D341Med (cell line): ENCODE data around the gene HOXA13.
A peak's percentile ranks its signal among the peaks of the same experiment; 100 is the strongest.

Experiments
- DNase-seq: peaks from one replicate; pipeline ENCODE4 v3.0.0; 2012; ENCODE audit warnings: low spot score

Gene HOXA13

DNA sequence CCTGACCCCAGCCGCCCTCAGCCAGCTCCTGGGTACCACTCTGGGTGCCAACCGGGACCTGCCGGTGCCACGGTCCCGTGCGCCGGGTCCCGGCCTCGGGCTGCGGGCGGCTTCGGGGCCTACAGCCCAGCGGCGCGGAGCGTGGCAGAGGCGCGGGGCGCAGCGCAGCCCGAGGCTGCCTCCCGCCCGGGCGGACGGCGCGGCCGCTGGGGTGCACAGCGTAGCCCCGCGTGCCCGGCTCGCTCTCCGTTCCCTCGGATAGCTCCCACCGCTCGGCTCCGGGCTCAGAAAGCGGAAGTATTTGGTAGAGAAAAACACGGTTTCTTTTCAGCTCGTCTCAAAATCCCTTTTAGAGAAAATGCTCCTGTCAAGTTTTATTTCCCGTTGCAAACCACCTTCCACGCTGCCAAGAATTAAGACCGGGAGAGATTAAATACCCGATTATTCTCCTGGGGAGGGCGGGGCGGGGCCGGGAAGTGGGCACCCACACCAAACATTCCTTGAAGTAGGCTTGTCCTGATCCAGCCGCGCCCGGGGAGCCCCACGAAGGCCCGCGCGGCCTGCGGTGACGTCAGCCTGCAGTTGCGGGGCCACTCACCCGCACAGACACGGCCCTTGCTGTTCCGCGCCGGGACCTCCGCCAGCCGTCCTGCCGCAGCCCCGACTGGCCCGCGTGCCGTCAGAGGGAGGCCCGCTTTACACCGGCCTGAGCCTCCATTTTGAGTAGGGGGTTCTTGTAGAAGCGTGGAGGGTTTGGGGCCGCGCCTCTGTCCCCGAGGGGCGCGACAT is 7.2 kb downstream of the HOXA13 start:
- DNase-seq = peak; percentile 62

DNA sequence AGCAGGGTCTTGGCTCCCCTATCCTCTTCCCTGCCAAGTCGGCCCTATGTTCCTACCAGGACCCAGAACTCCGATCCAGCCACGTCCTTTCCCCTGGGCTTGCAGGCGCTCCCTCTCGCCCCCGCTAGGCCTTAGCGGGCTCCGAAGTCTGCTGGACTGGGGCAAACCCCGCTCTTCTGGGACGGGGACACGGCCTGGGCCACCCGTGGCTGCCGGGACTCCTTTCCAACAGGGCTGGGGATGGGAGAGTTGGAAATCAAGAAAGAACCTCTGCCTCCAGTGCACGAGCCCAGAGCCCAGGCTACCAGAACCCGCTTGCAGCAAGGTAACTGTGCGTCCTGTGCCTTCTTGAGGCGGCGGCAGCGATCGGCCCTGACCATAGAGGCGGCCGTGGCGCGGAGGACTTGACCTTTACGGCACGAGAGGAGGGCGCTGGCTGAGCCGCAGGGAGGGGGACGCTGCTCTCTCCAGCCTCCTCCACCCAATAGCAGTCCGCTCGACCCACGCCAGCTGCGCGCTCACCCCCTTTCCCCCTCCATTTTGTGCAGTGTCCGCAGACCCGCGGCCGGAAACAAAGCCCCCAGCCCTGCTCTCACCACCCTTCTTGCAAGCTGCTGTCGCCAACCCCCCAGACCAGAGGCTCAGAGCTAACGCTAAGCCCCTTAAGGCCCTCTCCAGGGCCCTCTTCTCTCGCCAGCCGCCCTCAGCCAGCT is 7.9 kb downstream of the HOXA13 start:
- no peak for DNase-seq

DNA sequence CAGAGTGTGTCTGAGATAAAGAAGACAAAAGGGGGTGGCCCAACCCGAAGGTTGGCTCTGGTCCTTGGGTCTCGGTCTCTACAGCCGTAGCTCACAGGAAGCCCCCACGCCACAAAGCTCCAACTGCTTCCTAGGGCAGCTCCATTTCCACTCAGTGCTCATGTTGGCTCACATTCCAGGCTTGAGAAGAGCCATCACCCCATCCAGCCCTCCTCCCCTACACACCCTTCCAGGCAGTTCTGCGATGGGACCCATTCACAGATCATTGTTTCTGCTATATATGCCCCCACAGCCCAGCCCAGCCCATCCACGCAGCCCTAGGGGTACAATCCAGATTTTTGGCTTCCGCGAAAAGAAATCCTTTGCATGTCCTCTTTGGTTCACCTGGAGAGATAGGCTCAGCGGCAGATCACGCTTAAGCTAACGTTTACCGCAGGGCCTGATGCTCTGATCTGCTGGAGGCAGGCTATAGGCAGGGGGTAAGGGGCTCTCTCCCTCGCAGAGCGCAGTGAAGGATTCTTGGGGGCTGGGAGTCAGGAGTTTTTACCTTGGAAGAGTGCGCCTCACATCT is 8.6 kb downstream of the HOXA13 start:
- DNase-seq = no peak

DNA sequence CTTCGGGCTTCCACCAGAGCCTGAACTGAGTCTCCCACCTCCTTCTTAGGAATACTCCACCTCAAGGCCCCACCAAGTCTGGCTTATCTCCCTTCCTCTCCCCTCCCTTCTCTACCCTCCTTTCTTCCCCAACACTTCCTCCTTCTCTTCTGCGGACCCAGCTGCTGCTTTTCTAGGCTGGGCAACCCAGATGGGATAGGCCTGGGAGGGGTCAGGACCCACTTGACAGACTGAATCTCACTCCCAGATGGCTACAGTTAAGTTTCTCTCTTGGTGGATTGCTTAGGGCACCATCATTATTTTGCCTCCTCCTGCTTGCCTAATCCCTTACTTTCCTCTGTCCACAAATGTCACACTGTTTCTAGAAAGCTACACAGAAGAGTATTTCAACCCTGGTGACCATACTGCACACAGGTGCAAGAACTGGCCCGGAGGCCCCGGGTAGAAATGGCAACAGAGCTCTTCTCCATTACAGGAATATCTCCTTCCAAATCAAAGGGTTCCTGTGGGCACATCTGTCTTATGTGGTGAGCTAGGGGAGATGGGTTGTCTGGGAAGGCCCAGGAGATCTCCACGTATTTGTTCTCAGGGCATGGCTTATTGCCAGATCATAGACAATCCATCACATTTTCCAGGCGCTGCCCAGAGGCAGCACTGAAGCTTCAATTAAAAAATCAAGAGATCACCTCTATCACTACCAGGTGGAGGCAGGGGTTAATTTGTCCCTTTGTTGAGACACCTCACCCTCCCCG is 9.7 kb downstream of the HOXA13 start:
- no peak for DNase-seq

DNA sequence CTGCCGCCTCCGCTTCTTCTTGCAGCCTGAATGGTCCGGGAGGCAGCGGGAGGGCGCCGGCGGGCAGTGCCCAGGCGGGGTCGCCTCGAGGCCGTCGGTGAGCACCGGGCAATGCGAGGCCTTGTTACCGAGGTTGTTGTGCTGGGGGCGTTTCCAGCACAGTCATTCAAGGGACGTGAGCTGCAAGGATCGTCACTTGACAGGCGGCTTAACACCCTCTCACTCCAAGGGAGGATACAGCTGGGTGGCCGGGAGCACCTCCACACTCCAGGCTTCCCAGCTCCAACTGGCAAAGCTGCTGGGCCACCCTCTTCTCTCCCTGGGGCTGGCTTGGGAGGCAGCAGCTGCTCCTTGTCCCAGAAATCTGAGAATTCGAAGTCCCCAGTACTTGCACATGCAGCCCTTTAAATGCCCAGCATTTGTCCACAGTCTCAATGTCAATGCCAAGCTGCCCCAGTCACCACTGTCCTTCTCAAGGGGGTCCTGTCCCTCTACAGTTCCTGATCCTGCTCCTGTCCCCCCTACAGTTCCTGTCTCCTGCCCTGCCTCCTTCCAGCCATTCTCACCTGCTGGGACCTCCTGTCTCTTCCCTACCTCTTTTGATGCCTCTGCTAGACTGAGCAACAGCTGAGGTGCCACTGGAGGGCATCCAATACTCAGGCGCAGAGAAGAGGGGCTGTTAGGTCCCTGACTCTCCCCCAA is 10.4 kb downstream of the HOXA13 start:
- no peak for DNase-seq

DNA sequence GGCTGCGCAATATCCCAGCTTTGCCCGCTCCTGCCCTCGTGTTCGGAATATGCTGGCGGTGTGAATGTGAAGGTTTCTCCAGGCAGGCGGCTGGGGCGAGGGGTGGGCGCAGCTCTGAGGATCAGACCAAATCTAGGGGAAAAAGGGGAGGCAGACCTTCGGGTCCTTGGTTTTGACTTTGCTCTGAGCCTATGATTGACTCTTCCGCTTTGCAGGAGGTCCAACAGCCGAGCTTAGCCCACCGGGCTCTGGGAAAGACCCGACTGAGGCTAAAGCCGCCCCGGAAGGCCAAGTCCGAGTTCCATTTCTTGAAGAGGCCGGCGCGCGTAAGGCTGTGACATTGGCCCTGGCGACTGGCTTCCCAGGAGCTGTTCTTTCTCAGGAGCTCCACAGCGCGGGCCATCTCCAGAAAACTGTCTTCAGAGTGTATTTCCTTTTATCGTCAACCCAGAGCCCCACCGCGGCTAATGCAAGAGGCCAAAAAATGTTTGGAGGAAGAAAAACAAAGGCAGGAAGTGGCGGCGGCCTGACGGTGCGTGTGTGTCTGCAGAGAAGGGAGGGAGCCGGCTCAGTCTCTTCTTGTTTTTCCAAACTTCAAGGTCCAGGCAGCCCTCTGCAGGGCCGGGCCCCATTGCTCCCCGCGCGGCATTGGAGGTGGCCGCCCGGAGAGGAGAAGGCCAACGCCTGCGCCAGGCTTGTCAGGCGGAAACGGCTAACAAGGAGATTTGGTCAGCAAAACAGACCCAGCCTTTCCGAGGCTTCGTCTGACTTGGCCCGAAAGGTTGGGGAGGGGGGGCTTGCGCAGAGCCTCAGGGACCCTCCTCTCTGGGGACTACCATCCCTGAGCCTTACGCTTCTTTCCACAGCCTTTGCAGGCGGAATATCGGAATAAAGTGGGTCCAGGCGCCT is 11.3 kb downstream of the HOXA13 start:
- no peak for DNase-seq

DNA sequence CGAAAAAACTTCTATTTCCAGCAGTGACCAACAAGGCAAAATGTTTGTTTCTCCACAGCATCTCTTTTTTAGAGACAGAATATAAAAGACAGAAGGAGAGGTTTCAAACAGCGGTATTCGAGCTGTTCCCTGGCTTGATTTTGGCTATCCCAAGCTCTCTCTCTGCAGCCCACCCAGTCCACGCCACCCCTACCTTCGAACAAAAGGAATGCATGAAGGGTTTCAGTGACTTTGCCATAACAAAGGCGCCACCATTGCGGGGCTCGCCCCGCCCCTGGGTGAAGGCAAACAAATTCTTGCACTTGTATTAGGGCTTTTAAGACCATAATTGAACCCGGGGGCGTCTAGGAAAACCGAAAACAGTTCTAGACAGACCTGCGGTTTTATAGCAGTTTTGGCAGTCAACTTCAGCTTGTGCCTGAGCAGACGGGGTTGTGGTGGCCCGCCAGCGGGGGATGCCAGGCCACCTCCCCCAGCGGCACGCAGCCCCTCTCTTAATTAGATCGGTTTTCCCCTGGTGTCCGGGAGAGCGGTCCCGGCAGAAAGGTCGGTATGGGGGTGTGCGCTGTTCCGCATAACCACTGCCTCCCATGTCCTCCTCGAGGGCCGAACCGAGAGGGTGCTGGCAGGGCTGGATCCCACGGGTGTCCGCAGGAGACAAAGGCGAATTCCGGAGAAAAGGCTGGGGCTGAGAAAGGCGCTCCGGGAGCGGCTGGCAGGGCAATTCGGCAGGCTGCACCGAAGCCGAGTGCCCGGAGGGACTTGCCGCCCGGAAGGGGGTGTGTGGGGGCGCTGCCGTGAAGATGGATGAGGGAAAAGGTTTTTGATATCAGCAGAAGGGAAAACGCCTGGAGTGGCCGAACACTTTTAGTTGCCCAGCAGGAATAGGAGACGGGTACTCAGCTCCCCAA is 12.2 kb downstream of the HOXA13 start:
- DNase-seq = no peak

DNA sequence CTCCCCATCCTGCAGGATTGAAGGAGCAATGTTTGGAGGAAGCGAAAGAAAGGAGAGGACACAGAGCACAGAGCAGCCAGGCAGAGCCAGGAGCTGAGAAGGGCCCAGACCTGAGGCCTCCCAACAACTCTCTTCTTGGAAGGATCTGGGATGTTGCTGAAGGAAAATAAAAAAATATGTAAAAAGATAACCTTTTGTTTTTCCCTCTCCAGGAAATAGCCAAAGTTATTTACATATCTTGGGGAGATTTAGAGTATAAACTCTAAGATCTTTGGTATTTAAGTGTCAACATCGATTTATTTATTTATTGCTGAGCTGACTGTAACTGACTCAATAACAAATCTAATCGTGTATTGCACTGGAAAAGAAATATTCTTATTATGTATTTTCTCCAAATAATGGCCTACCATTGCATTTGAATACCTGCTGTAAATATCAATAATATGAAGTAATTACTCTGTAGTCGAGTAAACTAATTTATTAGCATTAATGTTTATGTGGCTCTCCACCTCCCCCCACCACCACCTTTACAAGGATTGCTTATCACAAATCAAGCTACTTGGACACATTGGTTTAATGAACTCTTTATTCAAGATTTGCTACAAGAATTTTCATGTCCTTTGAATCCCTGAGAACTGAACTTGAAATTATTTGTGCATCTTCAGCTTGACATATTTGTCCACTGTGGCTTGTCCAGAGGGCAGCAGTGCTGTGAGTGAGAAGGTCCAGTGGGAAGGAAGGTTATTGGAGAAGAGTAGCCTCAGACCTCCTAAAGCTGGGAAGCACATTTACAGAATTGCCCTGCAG is 13.0 kb downstream of the HOXA13 start:
- DNase-seq = no peak

DNA sequence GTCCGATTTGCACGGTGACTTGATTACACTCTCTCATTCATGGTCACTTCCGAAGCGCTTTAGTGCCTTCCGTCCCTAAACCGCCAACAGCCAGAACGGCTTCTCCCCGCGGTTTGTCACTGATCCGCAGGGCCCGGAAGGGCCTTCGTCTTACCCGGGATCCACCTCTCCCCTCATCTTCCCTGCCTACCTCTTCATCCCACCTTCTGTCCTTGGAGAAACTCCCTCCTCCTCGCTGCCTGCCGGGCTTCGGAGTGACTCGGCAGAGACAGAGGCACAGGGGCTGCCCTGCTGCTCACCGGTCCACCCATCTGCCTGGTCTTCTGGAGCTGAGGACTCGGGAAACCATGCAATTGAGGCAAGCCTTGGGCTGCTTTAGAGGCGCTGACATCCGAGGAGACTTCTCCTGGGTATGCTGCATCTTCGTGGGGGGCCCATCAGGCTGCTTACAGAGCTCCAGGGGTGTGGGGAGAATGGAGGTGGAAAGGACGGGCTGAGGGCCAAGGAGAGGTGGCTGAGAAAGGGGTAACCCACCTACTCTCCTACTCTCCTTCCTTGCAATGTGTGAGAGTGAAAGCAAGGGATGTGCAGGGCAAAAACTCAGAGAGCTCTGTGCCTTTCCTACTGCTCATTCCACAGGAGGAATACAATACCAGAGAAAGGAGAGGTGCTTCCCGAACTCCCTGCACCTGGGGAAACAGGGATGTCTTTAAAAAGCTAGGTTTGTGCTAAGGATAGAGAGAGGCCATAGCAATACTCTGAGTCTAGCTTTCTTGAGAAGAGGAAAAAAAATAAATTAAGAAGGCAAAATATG is 13.8 kb downstream of the HOXA13 start:
- no peak for DNase-seq

DNA sequence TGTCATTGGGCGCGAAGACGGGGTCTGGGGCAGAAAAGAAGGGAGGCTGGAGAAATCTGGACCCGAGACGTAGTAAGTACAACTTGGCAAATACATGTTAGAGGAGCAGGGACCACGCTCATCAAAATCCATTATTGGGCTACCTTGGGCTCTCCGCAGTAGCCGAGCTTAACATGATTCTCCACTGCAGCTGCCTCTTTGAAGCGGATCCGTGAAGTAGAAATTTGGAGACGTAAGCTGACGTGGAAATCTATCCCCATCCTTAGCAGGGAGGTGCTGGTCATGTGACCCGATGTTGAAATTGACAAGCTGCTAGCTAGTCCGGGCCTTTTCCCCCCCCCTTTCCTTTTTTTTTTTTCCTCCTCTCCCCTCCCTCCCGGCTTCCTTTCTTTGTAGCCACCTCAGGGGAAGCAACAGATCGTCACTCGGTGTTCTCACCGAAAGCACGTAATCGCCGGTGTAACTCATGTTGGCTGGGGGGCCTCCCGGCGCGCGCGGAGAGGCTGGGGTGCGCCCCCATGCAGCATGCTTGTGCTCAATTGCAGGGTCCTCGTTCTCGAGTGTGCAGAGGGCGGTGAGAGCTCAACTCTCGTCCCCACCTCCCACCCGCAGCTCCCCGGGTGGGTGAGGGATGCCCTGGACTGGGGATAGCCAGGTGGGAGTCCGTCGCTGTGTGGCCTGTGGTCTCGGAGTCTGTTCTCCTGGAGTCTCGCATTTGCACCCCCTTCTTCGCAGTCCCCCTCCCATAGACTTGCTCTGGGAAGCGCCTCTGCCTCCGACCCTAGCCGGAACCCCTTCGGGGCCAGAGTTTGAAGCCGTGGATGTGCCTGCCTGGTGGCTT is 14.7 kb downstream of the HOXA13 start, which contains the start of gene HOXA11:
Gene HOXA11 (minus strand): TSS at position 220 of the 841 bp plus-strand sequence. CDS start 88 bp downstream, at position 132.
- no peak for DNase-seq

DNA sequence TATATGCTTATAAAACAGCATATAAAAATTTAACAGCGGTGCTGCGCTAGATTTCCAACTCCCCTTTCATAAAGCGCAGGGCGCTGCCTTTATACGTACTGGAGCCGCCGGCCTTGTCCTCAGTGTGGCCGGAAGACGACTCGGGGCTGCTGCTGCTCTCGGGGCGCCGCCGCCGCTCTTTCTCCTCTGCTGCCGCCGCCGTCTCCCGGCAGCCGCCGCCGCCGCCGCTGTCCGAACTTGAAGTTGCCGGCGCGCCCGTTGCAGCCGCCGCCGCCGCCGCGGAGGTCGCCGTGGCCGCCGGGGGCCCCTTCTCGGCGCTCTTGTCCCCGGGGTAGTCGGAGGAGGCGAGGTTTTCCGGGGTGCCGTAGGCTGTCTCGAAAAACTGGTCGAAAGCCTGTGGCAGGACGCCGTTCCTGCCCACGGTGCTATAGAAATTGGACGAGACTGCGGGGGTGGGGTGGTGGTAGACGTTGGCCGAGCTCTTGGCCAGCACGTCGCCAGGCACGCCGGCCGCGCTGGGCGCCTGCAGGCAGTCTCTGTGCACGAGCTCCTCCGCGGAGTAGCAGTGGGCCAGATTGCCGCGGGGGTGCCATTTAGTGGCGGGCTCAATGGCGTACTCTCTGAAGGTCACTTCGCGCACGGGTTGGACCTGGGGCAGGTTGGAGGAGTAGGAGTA is 15.4 kb downstream of the HOXA13 start:
- no peak for DNase-seq

DNA sequence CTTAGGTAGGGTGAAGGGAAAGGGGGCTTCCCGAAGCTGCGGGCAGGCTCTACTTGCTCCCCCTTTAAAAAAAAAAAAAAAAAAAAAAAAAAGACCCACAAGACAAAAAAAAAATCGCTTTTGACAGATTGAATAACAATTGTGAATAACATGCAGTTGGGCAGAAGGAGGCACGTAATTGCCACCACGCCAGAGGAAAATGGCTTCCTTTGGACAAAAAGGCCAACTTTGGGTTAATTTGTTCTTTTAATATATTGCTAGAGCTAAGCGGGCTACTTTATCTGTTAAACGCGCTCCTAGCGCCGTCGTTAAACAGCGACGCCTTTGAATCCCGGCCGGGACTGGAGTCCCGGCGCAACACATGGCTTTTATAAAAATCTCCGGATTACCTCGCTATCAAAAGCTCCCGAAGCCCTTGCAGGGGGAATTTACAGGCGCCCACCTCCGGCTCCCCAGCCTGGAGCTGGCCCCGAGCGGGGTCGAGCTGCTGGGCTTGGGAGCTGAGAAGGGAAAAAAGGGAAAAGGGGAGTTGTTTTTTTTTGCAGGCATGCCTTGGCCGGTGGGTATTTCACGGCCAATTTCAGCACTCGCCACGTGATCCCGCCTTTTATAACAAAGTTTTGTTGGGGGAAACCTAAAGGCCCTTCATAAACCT is 16.1 kb downstream of the HOXA13 start:
- DNase-seq = peak; percentile 65

DNA sequence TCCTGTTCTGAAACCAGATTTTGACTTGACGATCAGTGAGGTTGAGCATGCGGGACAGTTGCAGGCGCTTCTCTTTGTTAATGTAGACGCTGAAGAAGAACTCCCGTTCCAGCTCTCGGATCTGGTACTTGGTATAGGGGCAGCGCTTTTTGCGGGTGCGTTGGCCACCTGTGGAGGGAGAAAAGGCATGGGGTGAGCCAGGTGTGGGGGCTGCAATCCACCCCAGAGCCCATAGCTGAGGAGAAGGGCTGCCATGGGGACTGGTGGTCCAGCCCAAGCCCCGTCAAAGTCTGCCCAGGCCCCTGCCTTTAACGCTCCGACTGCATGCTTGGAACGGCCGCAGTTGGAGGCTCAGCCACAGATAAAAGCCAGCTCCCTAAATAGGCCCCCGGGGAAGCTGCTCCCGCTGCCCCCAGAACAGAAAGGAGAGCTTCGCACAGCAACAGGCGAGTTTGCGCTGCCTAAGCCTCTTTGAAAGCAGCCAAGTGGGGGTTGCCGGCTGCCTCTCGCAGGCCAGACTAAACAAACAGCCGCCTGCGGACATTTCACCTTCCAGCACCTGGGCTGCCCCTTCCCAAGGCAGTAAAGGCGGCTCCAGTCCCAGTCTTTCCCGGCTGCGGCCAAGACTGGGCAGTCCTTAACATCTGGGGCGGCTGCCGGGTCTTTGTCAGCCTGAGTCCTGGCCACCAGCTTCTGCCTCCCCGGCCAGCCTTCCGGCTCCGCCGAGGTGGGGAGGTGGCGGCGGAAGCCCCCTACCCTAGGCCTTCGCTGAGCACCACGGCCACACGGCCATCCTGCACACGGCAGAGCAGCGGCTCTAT is 16.8 kb downstream of the HOXA13 start:
- no peak for DNase-seq

DNA sequence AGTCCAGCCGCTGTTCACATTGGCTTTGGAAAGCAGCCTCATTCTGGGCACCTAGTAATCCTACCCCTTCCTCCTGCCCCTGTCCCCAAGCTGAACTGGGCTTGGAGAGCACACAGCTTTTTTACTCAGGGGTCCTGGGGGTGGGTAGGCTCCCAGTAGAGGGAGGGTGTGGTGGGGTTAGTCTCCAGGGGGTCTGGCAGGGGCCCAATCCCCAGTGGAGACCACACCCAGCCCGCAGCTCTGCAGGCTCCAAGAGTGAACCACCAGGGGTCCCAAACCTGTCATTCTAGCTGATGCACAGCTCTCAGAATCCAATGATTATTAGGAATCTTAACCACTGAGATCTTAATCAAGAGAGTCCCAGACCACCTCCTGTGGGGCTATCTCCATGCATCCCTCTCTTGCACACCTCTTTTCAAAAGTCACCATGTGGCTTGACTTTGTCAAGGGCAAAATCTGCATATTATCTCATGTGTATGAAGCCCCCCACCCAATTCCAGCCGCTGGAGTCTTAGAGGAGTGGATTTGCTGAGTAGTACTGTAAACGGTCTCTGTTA is 17.5 kb downstream of the HOXA13 start:
- no peak for DNase-seq
